ENCODE data around the gene RMDN2. TPM values are rescaled to one million over a fixed set of nuclear protein-coding genes. Genes with fewer than 3 reads are reported as not detected.

RMDN2 gene
- total RNA-seq, 2 experiments from 2014 or later, result 0.79 to 1.2 TPM

DNA sequence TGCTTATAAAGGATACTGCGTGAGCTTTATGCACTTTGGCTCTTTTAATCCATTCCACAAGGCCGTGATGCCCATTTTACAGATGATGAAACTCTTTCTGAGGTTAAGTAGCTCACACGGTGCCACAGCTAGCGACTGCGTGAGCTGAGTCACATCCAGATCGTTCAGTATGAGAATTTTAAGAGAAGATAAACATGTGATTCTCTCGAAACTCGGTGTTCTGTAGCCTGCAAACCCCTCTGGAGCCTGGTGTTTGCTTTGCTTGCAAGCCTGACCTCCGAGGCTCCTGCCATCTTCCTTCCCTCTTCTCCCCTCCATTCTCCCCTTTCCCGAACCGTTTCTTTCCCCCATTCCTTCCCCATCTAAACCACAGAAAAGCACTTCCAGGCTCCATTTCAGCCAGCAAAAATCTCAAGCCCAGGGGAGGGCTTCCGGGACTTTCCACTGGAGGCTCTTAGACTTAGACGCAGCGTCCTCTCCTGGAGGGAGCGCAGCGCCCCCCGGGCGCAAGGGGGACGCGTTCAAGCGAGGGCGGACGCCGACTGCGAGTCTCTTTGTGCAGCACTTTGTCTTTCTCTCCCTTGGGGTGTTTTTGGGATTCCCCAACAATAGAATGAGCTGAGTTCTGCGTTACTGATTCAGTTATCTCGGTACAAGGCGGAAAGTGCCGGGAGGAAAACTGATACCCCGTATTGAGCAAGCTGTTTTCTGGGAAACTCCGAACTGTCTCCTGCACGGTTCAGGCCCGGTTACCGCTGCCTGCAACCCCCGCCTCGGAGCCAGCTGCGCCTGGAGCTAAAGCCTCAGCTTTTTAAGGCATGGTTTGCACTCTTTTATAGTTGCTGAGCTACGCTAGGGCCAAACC is 112.9 kb downstream of the RMDN2 start:
- Mint-ChIP-seq H3K36me3 (ENCODE audit: low read depth) (no peaks in the 10 kb centered on the region), H3K4me1 (ENCODE audit: low read depth) (peaks cover 16% of the 10 kb centered on the region), H3K27ac (peak overlapping the region; percentile 76), H3K9me3 (no peaks in the 10 kb centered on the region), H3K4me3 (peak overlapping the region; percentile 68), H3K27me3 (ENCODE audit: low read depth) (peaks cover 45% of the 10 kb centered on the region)
- DNase-seq, result peak; percentile 64
- CTCF ChIA-PET, result interaction anchor here (0.7 to 2.4 kb wide), 3 partner anchors 34 to 369 kb away, joined by 3 to 8 read pairs (median 5); no protein-coding TSS in a partner anchor
- intact Hi-C loops (cut with micrococcal nuclease), result loop anchor here (1.0 kb wide), 3 partner anchors 20 to 68 kb away; partner anchors contain the start of gene CYP1B1

DNA sequence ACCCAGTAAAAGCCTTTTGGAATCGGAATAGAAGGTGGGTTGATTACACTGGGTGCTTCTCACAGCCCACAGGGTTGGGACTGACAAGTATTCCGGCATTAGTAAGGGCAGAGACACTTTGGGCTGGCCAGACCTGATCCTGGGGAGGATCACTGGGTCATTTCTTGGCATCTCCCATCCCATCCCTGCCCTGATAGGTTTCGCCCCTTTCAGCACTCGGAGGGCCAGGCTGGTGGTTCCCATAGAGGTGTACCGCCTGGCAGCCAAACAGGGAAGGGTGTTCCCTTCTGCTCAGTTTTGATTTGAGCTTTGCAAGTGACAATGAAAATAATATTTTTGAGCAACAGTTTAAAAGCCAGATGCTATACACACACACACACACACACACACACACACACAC is 113.6 kb downstream of the RMDN2 start:
- peaks cover 16% of the 10 kb centered on the region for H3K4me1 Mint-ChIP-seq (ENCODE audit: low read depth)
- H3K36me3 Mint-ChIP-seq (ENCODE audit: low read depth), result no peaks in the 10 kb centered on the region
- no peak for DNase-seq
- peaks cover 45% of the 10 kb centered on the region for H3K27me3 Mint-ChIP-seq (ENCODE audit: low read depth)
- no peak overlapping the region for H3K27ac Mint-ChIP-seq
- CTCF ChIA-PET, result interaction anchor here (0.7 kb wide), 1 partner anchor 35 kb away, joined by 5 read pairs; no protein-coding TSS in a partner anchor
- peak overlapping the region; percentile 68 for H3K4me3 Mint-ChIP-seq
- intact Hi-C loops (cut with micrococcal nuclease), result loop anchor here (1.0 kb wide), 2 partner anchors 38 to 68 kb away; partner anchors contain the start of gene CYP1B1
- H3K9me3 Mint-ChIP-seq, result no peaks in the 10 kb centered on the region

GRCh38 chr2:38039121-38039910 is 114.2 kb downstream of the RMDN2 start:
- intact Hi-C loops (cut with micrococcal nuclease), result no loop called here
- Mint-ChIP-seq H3K4me1 (ENCODE audit: low read depth) (peaks cover 16% of the 10 kb centered on the region), H3K9me3 (no peaks in the 10 kb centered on the region), H3K27me3 (ENCODE audit: low read depth) (peaks cover 46% of the 10 kb centered on the region), H3K4me3 (no peak overlapping the region), H3K27ac (no peak overlapping the region), H3K36me3 (ENCODE audit: low read depth) (no peaks in the 10 kb centered on the region)
- DNase-seq, result no peak
- CTCF ChIA-PET, result interaction anchor here (0.7 kb wide), 1 partner anchor 35 kb away, joined by 5 read pairs; no protein-coding TSS in a partner anchor

- DNase-seq, result no peak
- CTCF ChIA-PET, result interaction anchor here (0.7 kb wide), 1 partner anchor 10 kb away, joined by 4 read pairs; no protein-coding TSS in a partner anchor
- no peak overlapping the region for H3K4me3 Mint-ChIP-seq
- H3K36me3 Mint-ChIP-seq (ENCODE audit: low read depth), result no peaks in the 10 kb centered on the region
- peaks cover 6% of the 10 kb centered on the region for H3K27me3 Mint-ChIP-seq (ENCODE audit: low read depth)
- intact Hi-C loops (cut with micrococcal nuclease), result no loop called here
- no peaks in the 10 kb centered on the region for H3K9me3 Mint-ChIP-seq
- no peaks in the 10 kb centered on the region for H3K4me1 Mint-ChIP-seq (ENCODE audit: low read depth)
- H3K27ac Mint-ChIP-seq, result no peak overlapping the region
Measured at GRCh38 chr2:38045811-38046210, 120.7 kb downstream of the RMDN2 start.

- intact Hi-C loops (cut with micrococcal nuclease), result loop anchor here (5.0 kb wide), 1 partner anchor 61 kb away; no protein-coding TSS in a partner anchor
- CTCF ChIA-PET, result no interaction called here
- H3K27me3 Mint-ChIP-seq (ENCODE audit: low read depth), result no peaks in the 10 kb centered on the region
- H3K4me3 Mint-ChIP-seq, result no peak overlapping the region
- H3K36me3 Mint-ChIP-seq (ENCODE audit: low read depth), result no peaks in the 10 kb centered on the region
- DNase-seq, result no peak
- no peaks in the 10 kb centered on the region for H3K9me3 Mint-ChIP-seq
- peaks cover 19% of the 10 kb centered on the region for H3K4me1 Mint-ChIP-seq (ENCODE audit: low read depth)
- no peak overlapping the region for H3K27ac Mint-ChIP-seq
Measured at GRCh38 chr2:38056216-38056615, 131.1 kb downstream of the RMDN2 start.

- CTCF ChIA-PET, result no interaction called here
- Mint-ChIP-seq H3K36me3 (ENCODE audit: low read depth) (no peaks in the 10 kb centered on the region), H3K4me1 (ENCODE audit: low read depth) (peaks cover 19% of the 10 kb centered on the region), H3K4me3 (no peak overlapping the region), H3K9me3 (no peaks in the 10 kb centered on the region), H3K27ac (no peak overlapping the region), H3K27me3 (ENCODE audit: low read depth) (peaks cover 2% of the 10 kb centered on the region)
- DNase-seq, result peak; percentile 27
- intact Hi-C loops (cut with micrococcal nuclease), result loop anchor here (1.0 to 5.0 kb wide), 2 partner anchors 21 to 59 kb away; no protein-coding TSS in a partner anchor
Measured at GRCh38 chr2:38057651-38058410, 132.7 kb downstream of the RMDN2 start.

DNA sequence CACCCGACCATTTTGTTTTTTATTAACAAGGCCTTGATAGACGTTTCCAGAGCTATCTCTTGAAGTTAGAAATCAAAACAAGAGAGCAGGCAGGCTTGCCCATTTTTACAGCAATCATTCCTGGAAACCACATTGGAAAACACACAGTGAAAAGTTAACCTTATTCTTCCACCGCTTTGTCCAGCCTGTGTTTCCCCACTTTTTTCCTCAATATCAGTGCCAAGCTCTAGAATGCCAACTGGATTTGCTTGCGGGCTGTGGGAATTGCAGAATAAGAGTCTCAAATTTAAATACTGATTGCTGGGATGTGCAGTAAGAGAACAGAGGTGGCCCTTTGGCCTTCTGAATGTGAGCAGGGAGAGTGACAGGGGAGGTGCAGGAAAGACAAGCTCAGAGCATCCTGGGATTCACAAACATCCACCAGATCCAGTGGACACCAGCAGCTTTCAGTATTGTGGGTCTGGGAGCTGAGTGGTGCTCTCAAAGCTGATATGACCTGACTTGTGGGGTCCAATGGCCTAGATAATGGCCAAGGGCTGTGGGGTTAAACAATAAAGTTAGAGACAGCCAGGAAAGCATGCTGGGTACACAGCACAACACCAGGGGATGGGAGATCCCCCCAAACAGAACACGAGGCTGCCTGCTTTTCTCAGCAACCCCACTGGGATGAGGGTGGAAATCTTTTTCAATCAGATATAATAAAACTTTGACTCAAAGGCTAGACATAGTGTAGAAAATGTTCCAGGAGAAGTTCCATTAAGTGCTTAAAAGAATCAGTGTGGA is 135.3 kb downstream of the RMDN2 start:
- peaks cover 4% of the 10 kb centered on the region for H3K27me3 Mint-ChIP-seq (ENCODE audit: low read depth)
- H3K4me3 Mint-ChIP-seq, result no peak overlapping the region
- peaks cover 19% of the 10 kb centered on the region for H3K4me1 Mint-ChIP-seq (ENCODE audit: low read depth)
- no peaks in the 10 kb centered on the region for H3K36me3 Mint-ChIP-seq (ENCODE audit: low read depth)
- no peaks in the 10 kb centered on the region for H3K9me3 Mint-ChIP-seq
- H3K27ac Mint-ChIP-seq, result no peak overlapping the region
- no peak for DNase-seq
- CTCF ChIA-PET, result no interaction called here
- intact Hi-C loops (cut with micrococcal nuclease), result loop anchor here (10.0 kb wide), 1 partner anchor 1084 kb away; no protein-coding TSS in a partner anchor

GRCh38 chr2:38064801-38065501 is 139.9 kb downstream of the RMDN2 start:
- CTCF ChIA-PET, result interaction anchor here (0.7 kb wide), 1 partner anchor 30 kb away, joined by 4 read pairs; no protein-coding TSS in a partner anchor
- Mint-ChIP-seq H3K36me3 (ENCODE audit: low read depth) (no peaks in the 10 kb centered on the region), H3K27ac (no peak overlapping the region), H3K4me3 (no peak overlapping the region), H3K4me1 (ENCODE audit: low read depth) (no peaks in the 10 kb centered on the region), H3K27me3 (ENCODE audit: low read depth) (peaks cover 4% of the 10 kb centered on the region), H3K9me3 (no peaks in the 10 kb centered on the region)
- no peak for DNase-seq
- intact Hi-C loops (cut with micrococcal nuclease), result loop anchor here (10.0 kb wide), 1 partner anchor 1080 kb away; no protein-coding TSS in a partner anchor

- DNase-seq, result no peak
- intact Hi-C loops (cut with micrococcal nuclease), result loop anchor here (10.0 kb wide), 1 partner anchor 1079 kb away; no protein-coding TSS in a partner anchor
- CTCF ChIA-PET, result no interaction called here
- Mint-ChIP-seq H3K9me3 (no peaks in the 10 kb centered on the region), H3K27me3 (ENCODE audit: low read depth) (peaks cover 4% of the 10 kb centered on the region), H3K36me3 (ENCODE audit: low read depth) (no peaks in the 10 kb centered on the region), H3K4me1 (ENCODE audit: low read depth) (no peaks in the 10 kb centered on the region), H3K4me3 (no peak overlapping the region), H3K27ac (no peak overlapping the region)
Measured at GRCh38 chr2:38065502-38066135, 140.5 kb downstream of the RMDN2 start.

DNA sequence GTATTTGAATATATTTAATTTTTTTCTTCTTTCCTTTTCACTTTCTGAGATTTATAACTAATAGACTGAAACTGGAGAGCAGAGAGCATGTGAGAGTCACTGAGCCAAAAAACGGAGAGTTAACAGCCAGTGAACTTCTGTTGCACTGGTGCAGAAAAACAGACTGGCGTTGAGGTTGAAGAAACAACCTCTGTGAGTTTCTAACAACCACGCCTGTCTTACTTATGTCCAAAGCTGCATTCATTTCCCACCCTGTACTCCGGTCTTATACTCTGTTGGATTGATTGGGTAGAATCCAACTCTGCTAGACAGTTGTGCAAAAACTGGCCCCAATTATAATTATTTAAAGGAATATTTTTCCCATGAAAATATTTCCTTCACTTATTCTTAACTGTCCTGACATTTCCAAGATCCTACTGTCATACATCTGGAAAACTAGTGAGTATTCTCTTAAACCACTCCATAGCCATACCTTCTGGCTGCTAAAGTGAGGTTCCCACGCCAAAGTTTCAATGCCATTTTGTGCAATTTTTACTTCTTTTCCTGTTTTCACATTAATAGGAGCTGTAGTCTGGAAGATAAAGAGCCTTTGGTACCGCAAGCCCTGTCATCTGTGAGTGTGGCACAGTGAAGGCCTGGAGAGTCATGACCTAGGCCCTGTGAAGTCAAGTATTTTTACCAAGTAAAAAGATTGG is 141.5 kb downstream of the RMDN2 start:
- H3K27me3 Mint-ChIP-seq (ENCODE audit: low read depth), result peaks cover 8% of the 10 kb centered on the region
- CTCF ChIA-PET, result no interaction called here
- DNase-seq, result no peak
- no peaks in the 10 kb centered on the region for H3K36me3 Mint-ChIP-seq (ENCODE audit: low read depth)
- H3K4me1 Mint-ChIP-seq (ENCODE audit: low read depth), result no peaks in the 10 kb centered on the region
- no peak overlapping the region for H3K4me3 Mint-ChIP-seq
- no peak overlapping the region for H3K27ac Mint-ChIP-seq
- intact Hi-C loops (cut with micrococcal nuclease), result loop anchor here (10.0 kb wide), 1 partner anchor 1078 kb away; no protein-coding TSS in a partner anchor
- H3K9me3 Mint-ChIP-seq, result no peaks in the 10 kb centered on the region
